ENCODE data around the gene KCNK18.

DNA sequence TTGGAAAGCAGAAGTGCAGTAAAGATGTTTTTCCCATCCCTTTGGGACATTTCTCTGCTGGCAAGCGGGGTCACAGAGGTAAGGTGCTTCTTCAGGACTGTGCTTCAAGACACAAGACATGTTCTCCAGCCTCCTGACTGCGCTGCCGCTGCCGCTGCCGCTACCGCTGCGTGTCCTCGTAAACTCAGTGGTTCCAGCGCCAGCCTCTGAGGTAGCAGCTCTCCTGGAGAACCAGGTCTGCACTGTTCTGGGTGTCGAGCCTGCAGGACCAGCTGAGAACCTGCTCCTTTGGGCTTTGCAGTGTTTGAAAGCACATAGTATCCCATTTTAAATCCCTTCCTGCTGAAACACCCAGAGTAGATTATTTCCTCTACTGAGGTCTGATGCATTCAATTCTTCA lies 13.0 kb upstream of the KCNK18 start:
- TF ChIP-seq, protein P1, sequence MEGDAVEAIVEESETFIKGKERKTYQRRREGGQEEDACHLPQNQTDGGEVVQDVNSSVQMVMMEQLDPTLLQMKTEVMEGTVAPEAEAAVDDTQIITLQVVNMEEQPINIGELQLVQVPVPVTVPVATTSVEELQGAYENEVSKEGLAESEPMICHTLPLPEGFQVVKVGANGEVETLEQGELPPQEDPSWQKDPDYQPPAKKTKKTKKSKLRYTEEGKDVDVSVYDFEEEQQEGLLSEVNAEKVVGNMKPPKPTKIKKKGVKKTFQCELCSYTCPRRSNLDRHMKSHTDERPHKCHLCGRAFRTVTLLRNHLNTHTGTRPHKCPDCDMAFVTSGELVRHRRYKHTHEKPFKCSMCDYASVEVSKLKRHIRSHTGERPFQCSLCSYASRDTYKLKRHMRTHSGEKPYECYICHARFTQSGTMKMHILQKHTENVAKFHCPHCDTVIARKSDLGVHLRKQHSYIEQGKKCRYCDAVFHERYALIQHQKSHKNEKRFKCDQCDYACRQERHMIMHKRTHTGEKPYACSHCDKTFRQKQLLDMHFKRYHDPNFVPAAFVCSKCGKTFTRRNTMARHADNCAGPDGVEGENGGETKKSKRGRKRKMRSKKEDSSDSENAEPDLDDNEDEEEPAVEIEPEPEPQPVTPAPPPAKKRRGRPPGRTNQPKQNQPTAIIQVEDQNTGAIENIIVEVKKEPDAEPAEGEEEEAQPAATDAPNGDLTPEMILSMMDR (IDR thresholded peaks at IDR 0.05 in 2 of 3, conservative IDR thresholded peaks at IDR 0.05 in 1 of 3; ENCODE audit: control insufficient read depth in 2 of 3, extremely low read depth in 1 of 3, insufficient read depth in 1 of 3, low read depth in 3 of 3, low read length in 3 of 3), result no peak
- TF ChIP-seq, protein P2, sequence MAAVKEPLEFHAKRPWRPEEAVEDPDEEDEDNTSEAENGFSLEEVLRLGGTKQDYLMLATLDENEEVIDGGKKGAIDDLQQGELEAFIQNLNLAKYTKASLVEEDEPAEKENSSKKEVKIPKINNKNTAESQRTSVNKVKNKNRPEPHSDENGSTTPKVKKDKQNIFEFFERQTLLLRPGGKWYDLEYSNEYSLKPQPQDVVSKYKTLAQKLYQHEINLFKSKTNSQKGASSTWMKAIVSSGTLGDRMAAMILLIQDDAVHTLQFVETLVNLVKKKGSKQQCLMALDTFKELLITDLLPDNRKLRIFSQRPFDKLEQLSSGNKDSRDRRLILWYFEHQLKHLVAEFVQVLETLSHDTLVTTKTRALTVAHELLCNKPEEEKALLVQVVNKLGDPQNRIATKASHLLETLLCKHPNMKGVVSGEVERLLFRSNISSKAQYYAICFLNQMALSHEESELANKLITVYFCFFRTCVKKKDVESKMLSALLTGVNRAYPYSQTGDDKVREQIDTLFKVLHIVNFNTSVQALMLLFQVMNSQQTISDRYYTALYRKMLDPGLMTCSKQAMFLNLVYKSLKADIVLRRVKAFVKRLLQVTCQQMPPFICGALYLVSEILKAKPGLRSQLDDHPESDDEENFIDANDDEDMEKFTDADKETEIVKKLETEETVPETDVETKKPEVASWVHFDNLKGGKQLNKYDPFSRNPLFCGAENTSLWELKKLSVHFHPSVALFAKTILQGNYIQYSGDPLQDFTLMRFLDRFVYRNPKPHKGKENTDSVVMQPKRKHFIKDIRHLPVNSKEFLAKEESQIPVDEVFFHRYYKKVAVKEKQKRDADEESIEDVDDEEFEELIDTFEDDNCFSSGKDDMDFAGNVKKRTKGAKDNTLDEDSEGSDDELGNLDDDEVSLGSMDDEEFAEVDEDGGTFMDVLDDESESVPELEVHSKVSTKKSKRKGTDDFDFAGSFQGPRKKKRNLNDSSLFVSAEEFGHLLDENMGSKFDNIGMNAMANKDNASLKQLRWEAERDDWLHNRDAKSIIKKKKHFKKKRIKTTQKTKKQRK (IDR thresholded peaks at IDR 0.05; ENCODE audit: low read depth, low read length), result no peak
- no peak for TF ChIP-seq YY1 (IDR thresholded peaks at IDR 0.05; ENCODE audit: low read depth, low read length)
- TF ChIP-seq, protein P3, sequence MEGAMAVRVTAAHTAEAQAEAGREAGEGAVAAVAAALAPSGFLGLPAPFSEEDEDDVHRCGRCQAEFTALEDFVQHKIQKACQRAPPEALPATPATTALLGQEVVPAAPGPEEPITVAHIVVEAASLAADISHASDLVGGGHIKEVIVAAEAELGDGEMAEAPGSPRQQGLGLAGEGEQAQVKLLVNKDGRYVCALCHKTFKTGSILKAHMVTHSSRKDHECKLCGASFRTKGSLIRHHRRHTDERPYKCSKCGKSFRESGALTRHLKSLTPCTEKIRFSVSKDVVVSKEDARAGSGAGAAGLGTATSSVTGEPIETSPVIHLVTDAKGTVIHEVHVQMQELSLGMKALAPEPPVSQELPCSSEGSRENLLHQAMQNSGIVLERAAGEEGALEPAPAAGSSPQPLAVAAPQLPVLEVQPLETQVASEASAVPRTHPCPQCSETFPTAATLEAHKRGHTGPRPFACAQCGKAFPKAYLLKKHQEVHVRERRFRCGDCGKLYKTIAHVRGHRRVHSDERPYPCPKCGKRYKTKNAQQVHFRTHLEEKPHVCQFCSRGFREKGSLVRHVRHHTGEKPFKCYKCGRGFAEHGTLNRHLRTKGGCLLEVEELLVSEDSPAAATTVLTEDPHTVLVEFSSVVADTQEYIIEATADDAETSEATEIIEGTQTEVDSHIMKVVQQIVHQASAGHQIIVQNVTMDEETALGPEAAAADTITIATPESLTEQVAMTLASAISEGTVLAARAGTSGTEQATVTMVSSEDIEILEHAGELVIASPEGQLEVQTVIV (IDR thresholded peaks at IDR 0.05; ENCODE audit: borderline replicate concordance, partially characterized antibody), result no peak
- no peak for TF ChIP-seq RB1 (IDR thresholded peaks at IDR 0.05; ENCODE audit: borderline replicate concordance)
- TF ChIP-seq ZNF24 (IDR thresholded peaks at IDR 0.05), result no peak
- TF ChIP-seq, protein P4, sequence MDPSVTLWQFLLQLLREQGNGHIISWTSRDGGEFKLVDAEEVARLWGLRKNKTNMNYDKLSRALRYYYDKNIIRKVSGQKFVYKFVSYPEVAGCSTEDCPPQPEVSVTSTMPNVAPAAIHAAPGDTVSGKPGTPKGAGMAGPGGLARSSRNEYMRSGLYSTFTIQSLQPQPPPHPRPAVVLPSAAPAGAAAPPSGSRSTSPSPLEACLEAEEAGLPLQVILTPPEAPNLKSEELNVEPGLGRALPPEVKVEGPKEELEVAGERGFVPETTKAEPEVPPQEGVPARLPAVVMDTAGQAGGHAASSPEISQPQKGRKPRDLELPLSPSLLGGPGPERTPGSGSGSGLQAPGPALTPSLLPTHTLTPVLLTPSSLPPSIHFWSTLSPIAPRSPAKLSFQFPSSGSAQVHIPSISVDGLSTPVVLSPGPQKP (IDR thresholded peaks at IDR 0.05; ENCODE audit: low read depth, low read length), result no peak
- TF ChIP-seq, protein P5, sequence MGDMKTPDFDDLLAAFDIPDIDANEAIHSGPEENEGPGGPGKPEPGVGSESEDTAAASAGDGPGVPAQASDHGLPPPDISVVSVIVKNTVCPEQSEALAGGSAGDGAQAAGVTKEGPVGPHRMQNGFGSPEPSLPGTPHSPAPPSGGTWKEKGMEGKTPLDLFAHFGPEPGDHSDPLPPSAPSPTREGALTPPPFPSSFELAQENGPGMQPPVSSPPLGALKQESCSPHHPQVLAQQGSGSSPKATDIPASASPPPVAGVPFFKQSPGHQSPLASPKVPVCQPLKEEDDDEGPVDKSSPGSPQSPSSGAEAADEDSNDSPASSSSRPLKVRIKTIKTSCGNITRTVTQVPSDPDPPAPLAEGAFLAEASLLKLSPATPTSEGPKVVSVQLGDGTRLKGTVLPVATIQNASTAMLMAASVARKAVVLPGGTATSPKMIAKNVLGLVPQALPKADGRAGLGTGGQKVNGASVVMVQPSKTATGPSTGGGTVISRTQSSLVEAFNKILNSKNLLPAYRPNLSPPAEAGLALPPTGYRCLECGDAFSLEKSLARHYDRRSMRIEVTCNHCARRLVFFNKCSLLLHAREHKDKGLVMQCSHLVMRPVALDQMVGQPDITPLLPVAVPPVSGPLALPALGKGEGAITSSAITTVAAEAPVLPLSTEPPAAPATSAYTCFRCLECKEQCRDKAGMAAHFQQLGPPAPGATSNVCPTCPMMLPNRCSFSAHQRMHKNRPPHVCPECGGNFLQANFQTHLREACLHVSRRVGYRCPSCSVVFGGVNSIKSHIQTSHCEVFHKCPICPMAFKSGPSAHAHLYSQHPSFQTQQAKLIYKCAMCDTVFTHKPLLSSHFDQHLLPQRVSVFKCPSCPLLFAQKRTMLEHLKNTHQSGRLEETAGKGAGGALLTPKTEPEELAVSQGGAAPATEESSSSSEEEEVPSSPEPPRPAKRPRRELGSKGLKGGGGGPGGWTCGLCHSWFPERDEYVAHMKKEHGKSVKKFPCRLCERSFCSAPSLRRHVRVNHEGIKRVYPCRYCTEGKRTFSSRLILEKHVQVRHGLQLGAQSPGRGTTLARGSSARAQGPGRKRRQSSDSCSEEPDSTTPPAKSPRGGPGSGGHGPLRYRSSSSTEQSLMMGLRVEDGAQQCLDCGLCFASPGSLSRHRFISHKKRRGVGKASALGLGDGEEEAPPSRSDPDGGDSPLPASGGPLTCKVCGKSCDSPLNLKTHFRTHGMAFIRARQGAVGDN (IDR thresholded peaks at IDR 0.05), result no peak
- TF ChIP-seq, protein P6, sequence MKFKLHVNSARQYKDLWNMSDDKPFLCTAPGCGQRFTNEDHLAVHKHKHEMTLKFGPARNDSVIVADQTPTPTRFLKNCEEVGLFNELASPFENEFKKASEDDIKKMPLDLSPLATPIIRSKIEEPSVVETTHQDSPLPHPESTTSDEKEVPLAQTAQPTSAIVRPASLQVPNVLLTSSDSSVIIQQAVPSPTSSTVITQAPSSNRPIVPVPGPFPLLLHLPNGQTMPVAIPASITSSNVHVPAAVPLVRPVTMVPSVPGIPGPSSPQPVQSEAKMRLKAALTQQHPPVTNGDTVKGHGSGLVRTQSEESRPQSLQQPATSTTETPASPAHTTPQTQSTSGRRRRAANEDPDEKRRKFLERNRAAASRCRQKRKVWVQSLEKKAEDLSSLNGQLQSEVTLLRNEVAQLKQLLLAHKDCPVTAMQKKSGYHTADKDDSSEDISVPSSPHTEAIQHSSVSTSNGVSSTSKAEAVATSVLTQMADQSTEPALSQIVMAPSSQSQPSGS (IDR thresholded peaks at IDR 0.05; ENCODE audit: low read length), result no peak
- TF ChIP-seq, protein P7, sequence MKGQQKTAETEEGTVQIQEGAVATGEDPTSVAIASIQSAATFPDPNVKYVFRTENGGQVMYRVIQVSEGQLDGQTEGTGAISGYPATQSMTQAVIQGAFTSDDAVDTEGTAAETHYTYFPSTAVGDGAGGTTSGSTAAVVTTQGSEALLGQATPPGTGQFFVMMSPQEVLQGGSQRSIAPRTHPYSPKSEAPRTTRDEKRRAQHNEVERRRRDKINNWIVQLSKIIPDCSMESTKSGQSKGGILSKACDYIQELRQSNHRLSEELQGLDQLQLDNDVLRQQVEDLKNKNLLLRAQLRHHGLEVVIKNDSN (IDR thresholded peaks at IDR 0.05; ENCODE audit: borderline replicate concordance, extremely low read length, insufficient read depth, low read depth, low read length), result no peak

All from GM12878 (cell line).